VCaP (cell line): ENCODE data around the gene NXPE4.
"Not testable (repeated sequence)": the region's sequence is repeated elsewhere in the genome, so short reads cannot be mapped to it uniquely, and the experiment has no call there.

Experiments
- H3K27ac ChIP-seq: fragments of 450-650 bp; 2 replicates; pipeline ENCODE4 v1.5.1; 2017
- TF ChIP-seq, protein P1 (sequence below): fragments of 450-650 bp; conservative IDR thresholded peaks from 2 replicates; pipeline ENCODE4 v1.5.1; 2017; ENCODE audit warnings: mild to moderate bottlenecking, moderate library complexity

The NXPE4 gene

DNA sequence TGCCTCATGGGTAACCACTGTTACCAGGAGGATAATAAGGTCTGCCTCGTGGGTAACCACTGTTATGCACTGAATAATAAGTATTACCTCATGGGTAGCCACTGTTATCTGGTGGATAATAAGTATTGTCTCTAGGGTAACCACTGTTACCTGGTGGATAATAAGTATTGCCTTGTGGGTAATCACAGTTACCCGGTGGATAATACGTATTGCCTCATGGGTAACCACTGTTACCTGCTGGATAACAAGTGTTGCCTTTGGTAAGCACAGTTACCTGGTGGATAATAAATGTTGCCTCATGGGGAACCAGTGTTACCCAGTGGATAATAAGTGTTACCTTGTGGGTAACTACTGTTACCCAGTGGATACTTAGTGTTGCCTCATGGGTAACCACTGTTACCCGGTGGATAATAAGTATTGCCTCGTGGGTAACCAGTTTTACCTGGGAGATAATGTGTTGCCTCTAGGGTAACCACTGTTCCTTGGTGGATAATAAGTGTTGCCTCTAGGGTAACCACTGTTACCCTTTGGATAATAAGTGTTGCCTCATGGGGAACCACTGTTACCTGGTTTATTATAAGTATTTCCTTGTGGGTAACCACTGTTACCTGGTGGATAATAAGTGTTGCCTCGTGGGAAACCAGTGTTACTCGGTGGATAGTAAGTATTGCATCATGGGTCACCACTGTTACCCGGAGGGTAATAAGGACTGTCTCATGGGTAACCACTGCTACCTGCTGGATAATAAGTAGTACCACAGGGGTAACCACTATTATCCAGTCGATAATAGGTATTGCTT lies 10.6 kb upstream of the NXPE4 start:
- H3K27ac ChIP-seq: no peak overlapping the region
- TF ChIP-seq, protein P1, sequence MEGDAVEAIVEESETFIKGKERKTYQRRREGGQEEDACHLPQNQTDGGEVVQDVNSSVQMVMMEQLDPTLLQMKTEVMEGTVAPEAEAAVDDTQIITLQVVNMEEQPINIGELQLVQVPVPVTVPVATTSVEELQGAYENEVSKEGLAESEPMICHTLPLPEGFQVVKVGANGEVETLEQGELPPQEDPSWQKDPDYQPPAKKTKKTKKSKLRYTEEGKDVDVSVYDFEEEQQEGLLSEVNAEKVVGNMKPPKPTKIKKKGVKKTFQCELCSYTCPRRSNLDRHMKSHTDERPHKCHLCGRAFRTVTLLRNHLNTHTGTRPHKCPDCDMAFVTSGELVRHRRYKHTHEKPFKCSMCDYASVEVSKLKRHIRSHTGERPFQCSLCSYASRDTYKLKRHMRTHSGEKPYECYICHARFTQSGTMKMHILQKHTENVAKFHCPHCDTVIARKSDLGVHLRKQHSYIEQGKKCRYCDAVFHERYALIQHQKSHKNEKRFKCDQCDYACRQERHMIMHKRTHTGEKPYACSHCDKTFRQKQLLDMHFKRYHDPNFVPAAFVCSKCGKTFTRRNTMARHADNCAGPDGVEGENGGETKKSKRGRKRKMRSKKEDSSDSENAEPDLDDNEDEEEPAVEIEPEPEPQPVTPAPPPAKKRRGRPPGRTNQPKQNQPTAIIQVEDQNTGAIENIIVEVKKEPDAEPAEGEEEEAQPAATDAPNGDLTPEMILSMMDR: no peak

DNA sequence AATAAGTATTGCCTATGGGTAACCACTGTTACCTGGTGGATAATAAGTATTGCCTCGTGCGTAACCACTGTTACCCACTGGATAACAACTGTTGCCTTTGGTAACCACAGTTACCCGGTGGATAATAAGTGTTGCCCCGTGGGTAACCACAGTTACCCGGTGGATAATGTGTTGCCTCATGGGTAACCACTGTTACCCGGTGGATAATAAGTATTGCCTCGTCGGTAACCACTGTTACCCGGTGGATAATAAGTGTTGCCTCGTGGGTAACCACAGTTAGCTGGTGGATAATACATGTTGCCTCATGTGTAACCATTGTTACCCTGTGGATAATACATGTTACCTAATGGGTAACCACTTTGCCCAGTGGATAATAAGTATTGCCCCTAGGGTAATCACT lies 9.8 kb upstream of the NXPE4 start:
- TF ChIP-seq, protein P1: no peak
- no peak overlapping the region for H3K27ac ChIP-seq

- H3K27ac ChIP-seq: no peak overlapping the region
- TF ChIP-seq, protein P1: no peak
These were observed 9.3 kb upstream of the NXPE4 start for GRCh38 chr11:114604886-114605285.

DNA sequence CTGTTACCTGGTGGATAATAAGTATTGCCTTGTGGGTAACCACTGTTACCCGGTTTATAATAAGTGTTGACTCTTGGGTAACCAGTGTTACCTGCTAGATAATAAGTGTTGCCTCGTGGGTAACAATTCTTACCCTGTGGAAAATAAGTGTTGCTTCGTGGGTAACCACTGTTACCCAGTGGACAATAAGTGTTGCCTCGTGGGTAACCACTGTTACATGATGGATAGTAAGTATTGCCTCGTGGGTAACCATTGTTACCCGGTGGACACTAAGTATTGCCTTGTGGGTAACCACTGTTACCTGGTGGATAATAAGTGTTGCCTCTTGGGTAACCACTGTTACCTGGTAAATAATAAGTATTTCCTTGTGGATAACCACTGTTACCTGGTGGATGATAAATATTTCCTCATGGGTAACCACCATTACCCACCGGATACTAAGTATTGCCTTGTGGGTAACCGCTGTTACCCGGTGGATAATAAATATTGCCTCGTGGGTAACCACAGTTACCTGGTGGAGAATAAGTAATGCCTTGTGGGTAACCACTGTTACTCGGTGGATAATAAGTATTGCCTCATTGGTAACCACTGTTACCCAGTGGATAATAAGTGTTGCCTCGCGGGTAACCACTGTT lies 8.7 kb upstream of the NXPE4 start:
- TF ChIP-seq, protein P1: no peak
- H3K27ac ChIP-seq: no peak overlapping the region

DNA sequence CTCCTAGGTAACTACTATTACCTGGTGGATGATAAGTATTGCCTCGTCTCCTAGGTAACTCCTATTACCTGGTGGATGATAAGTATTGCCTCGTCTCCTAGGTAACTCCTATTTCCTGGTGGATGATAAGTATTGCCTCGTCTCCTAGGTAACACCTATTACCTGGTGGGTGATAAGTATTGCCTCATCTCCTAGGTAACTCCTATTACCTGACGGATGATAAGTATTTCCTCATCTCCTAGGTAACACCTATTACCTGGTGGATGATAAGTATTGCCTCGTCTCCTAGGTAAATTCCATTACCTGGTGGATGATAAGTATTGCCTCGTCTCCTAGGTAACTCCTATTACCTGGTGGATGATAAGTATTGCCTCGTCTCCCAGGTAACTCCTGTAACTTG lies 7.6 kb upstream of the NXPE4 start:
- not testable (repeated sequence) for H3K27ac ChIP-seq

DNA sequence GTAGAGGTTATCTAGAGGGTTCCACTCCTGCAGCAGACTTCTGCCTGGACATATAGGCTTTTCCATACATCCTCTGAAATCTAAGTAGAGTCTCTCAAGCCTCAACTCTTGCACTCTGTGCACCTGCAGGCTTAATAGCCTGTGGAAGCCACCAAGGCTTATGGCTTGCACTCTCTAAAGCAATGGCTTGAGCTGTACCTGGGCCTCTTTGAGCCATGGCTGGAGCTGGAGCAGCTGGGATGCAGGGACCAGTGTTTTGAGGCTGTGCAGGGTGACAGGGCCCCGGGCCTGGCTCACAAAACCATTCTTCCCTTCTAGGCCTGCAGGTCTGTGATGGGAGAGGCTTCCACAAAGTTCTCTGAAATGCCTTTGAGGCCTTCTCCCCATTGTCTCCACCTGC lies 2.9 kb upstream of the NXPE4 start:
- TF ChIP-seq, protein P1: no peak
- H3K27ac ChIP-seq: no peak overlapping the region

- H3K27ac ChIP-seq: no peak overlapping the region
- TF ChIP-seq, protein P1: no peak
These were observed 761 bp upstream of the NXPE4 start for GRCh38 chr11:114596175-114596919.

DNA sequence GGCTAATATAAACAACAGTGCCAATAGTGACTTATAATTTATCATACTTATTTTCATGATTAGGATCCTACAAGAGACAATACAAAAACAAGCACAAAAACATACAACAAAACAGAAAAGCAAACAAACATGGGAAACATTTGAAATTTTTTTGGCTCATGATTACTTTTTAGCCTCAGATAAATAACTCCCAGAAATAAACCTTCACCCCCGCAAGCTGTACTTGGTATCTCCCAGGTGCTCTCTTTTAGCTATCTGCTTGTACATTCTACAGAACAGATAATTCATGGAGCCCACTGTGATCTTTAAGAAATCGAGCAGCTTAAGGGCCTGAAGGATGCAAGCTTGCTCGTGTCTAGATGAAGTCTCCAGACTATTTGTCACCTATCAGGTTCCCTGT lies 883 bp downstream of the NXPE4 start:
- no peak overlapping the region for H3K27ac ChIP-seq
- TF ChIP-seq, protein P1: no peak
